Activated gamma-delta T cell treated with anti-CD3 and anti-CD28 coated beads, Interleukin-2, amount 50 U/mL, for 16 hours (primary cell): ENCODE measurements around the gene ME3.
"Not testable (repeated sequence)": the region's sequence is repeated elsewhere in the genome, so short reads cannot be mapped to it uniquely, and the experiment has no call there.

Source experiments
- DNase-seq: peaks from one replicate; pipeline ENCODE4 v3.0.0-alpha.2; 2020; ENCODE audit warnings: low read depth

The ME3 gene

DNA sequence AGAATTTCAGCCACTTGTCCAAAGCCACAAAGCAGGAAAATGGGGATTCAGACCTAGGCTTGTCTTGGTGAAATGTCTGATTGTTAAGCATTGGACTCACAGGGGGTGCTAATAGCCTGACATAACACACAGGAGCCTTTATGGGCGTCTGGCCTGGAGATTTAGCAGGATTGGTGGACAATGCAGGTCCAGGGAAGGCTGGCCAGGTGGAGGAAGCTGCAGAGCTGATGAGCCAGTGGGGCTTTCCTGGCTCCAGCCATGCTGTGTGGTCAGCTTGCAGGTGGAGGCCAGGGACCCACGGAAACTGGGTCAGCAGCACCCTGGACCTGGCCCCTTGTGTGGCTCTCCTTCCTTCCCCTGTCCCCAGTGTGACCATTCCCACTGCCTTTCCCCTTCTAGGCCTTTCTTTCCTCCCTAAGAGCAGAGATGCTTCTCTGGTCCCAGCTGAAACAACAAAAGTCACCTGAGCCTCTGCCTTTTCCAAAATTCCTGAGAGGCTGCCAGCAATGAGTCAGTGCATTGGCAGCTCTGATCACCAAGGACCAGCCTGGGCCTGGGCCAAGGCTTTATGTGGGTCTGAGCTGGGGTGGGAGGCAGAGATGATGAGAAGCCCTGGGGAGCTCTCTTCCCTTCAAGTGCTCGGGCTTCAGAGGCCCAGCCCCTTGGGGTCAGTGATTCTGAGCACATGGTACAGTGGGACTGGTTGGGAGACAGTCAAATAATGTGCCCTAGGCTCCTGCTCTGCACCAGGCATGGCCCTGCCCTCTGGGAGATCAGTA lies 212.5 kb downstream of the ME3 start:
- no peak for DNase-seq

DNA sequence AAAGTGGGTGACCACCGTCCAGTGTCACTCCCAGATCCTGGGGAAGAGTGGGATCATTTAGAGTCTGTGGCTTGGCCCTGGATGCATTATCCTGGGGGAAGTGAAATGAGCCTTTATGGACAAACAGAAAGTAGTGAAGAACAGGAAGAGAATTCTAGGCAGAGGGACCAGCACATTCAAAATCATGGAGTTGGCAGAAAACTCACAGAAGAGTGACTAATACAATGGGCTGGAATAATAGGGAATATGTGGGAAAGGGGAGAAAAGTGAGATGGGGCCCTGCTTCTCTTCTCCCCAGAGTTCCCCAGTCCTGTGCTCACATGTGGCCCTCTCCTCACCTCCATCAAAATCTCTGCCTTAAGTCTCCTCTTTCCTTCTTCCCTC lies 213.4 kb downstream of the ME3 start:
- DNase-seq, result no peak

- no peak for DNase-seq
Measured at GRCh38 chr11:86458294-86459001, 214.0 kb downstream of the ME3 start.

DNA sequence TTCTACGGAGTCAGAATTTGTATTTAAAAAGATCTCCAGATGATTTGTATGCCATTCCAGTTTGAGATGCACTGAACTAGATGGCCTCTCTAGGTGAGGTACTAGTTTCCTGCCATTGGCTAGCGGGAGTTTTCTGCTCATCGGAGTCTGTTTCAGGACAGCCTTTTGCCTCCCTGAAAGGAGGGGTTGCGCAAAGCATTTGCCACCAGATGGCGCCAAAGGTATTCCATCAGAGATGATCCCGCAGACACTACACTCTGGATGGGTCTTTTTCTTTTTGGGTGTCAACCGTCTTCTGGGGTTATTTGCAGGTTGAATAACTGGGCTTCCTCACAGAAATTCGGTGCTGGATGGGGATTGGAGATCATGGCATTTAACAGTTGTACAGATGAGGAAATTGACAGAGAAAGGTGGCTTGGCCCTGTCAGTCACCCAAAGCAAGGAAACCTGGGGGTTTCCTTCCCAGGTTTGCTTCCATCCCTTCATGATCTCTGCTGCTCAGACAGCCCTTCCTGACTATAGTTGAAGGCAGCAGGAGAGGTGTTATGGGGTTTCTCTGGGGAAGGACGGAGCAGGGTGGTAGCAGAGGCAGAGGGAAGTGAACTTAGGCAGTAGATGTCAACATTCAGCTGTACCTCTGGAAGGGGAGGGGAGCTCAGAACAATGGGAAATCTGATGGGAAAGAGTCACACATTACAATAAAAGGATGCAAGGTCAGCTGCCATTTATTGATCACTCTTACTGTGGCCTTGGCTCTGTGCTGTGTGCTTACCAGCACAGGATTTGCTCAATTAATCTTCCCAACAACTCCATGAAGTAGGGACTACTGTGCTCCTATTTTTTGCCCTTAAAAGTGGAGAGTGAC lies 216.1 kb downstream of the ME3 start:
- DNase-seq, result peak; percentile 58

DNA sequence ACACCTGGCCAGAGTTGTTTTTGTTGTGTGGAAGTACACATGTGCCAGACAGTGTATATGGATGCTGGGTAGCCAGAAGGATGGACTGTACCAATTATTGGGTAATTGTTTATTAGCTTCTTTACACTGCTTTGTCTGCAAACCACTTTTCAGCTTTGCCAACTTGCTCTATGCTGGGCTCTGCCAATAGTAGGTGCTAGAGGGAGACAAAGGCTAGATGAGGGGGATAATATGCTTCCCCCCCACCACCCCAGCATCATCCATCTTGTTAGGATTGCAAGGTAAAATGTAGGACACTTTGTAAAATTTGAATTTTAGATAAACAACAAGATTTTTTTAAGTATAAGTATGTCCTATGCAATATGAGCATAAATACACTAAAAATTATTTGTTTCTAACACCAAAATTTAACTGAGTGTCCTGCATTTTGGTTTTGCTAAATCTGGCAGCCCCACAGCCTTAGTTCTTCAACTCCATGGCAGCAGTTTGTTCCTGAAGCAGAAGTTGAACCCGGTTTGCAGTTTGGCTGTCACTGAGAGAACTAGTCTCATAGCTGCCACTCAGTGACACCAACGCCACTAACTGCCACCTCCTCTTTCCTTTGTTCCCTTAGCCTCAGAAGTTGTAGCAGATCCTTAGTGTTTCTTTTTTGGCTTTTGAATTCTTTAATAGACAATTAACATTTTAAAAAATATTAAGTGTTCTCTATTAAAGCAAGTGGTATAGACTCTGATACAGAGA lies 219.0 kb downstream of the ME3 start:
- no peak for DNase-seq

GRCh38 chr11:86449993-86450629 lies 222.3 kb downstream of the ME3 start:
- no peak for DNase-seq

GRCh38 chr11:86447763-86448480 lies 224.5 kb downstream of the ME3 start:
- no peak for DNase-seq

DNA sequence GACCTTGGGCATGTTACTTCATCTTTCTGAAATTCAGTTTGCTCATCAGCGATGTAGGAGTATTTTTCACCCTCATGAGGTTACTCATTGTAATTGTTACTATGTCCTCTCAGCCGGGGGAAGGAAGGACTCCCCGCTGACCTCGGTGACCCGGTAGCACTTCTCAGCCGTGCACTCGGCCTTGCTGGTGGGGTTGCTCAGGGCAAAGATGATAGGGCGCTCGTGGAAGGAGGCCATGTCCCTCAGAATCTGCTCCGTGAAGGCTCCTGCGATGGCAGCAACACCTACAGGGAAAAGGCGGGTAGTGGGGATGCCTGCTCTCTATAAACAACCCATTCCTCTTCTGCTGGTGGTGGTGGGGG lies 225.5 kb downstream of the ME3 start:
- DNase-seq, result no peak

GRCh38 chr11:86446163-86446923 lies 226.1 kb downstream of the ME3 start:
- DNase-seq, result no peak

DNA sequence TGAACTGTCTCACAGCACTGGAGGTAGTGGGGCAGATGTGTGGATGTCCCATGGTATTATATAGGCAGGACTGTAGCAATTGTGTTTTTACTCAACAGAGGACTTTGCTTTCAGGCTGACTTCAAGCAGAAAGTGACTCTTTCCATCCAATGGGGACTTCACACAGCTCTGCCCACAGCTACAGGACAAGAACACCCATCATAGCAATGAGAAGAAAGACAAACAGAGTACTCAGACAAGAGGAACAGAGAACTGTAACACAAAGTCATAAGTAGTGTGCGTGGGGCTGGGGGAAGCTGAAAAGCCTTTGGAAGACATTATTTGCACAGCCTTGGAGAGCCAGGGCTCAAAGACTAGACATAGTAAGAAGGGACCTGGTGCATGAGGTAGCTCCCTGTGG lies 227.4 kb downstream of the ME3 start:
- DNase-seq, result no peak

DNA sequence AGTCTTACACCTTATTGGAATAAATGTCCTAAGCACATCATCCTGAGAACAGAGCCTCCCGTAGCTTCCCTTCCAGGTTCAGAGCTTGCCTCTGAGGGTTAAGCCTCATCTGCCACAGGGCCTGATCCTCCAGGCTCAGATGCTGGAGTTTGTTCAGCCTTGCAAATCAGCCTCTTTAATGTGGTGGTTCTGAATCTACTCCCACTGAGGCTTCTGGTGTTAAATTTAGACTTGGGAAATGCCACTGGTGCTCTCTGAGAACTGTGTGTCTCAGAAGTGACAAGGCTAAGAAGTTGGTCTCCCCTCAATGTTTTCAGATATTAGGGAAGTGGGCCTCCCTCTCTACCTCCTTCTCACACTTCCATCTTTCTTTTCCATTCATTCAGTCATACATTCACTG lies 229.0 kb downstream of the ME3 start:
- no peak for DNase-seq

DNA sequence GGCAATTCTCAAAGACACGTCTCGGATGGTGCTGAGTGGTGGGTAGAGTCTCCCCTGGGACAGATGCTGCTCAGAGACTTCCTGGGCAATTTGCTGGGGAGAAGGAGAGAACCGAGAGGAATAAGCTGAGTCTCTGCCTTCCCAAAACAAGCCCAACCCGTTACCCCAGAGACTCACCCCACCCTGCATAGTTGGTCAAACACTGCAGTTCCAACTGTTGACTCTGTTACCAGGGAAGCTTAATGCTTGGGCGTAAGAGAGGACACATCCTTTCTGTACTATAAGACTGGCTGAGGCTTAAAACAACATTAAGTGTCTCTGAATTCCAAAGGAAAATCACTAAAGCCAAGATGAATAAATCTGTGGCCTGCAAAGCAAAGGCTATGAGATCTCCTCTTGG lies 229.6 kb downstream of the ME3 start:
- DNase-seq, result no peak

DNA sequence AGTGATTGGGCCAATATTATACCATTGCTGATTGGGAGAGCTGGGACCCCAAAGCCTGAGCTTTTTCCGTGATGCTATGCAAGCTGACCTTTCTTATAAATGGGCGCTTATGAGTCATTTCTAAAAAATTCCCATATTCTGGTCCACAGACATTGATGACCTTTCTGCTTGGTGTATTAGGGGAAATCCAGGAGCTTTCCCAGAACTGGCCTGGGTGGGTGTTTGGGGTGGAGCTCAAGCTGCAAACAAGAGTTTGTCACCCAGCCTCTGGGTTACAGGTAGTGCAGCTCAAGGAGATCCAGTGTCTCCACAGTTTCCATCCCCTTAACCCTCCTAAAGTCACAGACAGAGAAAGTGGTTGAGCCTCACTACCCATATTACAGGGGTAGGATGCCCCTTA lies 230.0 kb downstream of the ME3 start:
- DNase-seq, result no peak

DNA sequence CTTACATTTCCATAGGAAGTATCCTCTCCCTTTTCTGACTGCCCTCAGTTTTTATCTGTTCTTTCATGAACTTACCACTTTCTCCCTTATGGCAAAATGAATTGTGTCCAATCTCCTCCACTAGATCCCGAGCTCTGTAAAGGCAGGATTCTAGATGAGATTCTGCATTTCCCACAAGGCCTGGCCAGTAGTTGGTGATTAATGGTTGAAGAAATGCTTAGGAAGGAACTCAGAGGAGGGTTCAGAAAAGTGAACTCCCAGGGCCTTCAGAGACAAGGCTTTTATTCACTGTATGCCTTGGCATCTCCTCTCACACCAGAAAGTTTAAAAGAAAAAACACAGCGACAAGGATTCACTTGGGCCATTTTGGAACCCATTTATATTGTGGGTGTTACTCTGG lies 231.6 kb downstream of the ME3 start:
- DNase-seq, result no peak

GRCh38 chr11:86440305-86440716 lies 232.1 kb downstream of the ME3 start:
- DNase-seq, result no peak

- DNase-seq, result no peak
Measured at GRCh38 chr11:86438685-86439084, 233.7 kb downstream of the ME3 start.

DNA sequence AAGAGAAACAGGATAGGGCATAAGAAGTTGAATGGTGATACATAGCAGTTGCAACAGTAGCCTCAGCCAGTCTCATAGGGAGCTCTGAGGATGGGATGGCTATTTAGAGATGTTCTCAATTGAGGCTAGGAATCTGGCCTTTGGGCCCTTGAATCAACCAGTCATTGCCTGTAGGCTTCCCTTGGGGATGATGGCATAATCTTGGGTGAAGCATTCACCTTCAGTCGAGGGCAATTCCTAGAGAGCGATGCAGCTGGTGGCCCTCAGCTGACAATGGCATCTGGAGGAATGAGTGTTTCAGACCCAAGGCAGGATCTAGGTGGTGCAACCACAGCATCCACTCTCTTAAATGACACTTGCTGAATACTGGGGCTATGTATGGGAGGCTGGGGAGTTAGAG lies 236.7 kb downstream of the ME3 start:
- DNase-seq, result no peak

DNA sequence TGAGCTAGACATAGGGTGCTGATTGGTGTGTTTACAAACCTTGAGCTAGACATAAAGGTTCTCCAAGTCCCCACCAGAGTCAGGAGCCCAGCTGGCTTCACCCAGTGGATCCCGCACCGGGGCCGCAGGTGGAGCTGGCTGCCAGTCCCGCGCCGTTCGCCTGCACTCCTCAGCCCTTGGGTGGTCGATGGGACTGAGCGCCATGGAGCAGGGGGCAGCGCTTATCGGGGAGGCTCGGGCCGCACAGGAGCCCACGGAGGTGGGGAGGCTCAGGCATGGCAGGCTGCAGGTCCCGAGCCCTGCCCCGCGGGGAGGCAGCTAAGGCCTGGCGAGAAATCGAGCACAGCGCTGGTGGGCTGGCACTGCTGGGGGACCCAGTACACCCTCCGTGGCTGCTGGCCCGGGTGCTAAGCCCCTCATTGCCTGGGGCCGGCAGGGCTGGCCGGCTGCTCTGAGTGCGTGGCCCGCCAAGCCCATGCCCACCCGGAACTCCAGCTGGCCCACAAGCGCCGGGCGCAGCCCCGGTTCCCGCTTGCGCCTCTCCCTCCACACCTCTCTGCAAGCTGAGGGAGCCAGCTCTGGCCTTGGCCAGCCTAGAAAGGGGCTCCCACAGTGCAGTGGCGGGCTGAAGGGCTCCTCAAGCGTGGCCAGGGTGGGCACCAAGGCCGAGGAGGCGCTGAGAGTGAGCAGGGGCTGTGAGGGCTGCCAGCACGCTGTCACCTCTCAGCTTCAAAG lies 238.9 kb downstream of the ME3 start:
- DNase-seq, result not testable (repeated sequence)

GRCh38 chr11:86431258-86431657 lies 241.2 kb downstream of the ME3 start:
- DNase-seq, result no peak

DNA sequence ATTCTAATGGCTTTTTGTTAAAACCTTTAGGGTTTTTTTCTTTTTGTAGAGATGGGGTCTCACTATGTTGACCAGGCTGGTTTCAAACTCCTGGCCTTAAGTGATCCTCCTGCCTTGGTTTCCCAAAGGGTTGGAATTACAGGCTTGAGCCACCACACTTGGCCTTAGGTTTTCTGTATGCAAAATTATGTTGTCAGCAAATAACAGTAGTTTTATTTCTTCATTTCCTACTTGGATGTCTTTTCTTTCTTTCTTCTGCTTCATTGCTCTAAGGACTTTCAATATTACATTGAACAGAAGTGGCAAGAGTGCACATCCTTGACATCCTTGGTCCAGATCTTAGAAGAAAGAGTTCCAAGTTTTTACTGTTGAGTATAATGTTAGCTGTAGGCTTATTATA lies 245.0 kb downstream of the ME3 start:
- no peak for DNase-seq
